ENCODE data around the gene GNL1.

DNA sequence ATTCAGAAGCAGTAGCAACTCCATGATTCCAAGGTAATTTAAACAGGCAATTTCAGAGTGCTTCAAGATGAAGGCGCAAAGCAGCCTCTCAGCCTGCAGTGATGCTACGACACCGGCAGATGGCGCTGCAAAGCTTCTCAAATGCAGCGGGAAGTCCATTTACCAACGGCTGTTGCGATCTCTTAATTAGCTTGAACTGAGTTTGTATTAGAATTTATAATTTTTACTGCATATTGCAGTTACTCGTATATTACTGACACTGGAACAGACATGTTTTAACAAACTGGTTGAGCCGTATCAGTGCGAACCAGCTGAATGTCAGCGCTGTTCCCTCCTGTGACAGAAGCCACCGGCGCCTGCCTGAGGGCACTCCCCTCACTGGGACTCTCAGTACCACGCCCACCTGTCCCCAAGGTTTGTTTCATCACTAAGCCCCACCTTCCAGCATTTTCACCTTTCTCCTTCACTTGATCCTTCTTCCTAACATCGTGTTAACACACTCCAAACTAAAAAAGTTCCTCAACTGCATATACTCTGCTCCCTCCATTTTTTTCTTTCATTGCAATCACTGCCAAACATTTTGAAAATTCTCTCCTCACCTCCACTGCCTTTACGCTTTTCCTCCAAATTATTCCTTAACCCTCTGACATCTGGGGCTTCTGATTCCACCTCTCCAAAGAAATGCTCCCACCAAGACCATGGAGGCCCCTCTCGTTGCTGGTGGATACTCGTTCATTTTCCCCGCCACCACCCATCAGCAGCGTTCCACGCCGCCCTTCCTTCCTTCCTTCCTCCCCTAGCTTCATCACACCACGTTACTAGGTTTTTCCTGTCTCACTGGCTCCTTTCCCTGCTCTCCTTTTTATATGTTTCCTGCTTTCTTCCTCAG lies 14.5 kb downstream of the GNL1 start:
- TF ChIP-seq, protein P1, sequence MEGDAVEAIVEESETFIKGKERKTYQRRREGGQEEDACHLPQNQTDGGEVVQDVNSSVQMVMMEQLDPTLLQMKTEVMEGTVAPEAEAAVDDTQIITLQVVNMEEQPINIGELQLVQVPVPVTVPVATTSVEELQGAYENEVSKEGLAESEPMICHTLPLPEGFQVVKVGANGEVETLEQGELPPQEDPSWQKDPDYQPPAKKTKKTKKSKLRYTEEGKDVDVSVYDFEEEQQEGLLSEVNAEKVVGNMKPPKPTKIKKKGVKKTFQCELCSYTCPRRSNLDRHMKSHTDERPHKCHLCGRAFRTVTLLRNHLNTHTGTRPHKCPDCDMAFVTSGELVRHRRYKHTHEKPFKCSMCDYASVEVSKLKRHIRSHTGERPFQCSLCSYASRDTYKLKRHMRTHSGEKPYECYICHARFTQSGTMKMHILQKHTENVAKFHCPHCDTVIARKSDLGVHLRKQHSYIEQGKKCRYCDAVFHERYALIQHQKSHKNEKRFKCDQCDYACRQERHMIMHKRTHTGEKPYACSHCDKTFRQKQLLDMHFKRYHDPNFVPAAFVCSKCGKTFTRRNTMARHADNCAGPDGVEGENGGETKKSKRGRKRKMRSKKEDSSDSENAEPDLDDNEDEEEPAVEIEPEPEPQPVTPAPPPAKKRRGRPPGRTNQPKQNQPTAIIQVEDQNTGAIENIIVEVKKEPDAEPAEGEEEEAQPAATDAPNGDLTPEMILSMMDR (IDR thresholded peaks at IDR 0.05; ENCODE audit: insufficient read depth, low read depth, low read length) = peak; percentile 100
- TF ChIP-seq EZH2 (IDR thresholded peaks at IDR 0.05; ENCODE audit: insufficient read depth, low read length) = no peak

Measured in astrocyte (in vitro differentiated cells and primary cell).